Measurements from ENCODE around the gene ZEB2.

ZEB2 gene

DNA sequence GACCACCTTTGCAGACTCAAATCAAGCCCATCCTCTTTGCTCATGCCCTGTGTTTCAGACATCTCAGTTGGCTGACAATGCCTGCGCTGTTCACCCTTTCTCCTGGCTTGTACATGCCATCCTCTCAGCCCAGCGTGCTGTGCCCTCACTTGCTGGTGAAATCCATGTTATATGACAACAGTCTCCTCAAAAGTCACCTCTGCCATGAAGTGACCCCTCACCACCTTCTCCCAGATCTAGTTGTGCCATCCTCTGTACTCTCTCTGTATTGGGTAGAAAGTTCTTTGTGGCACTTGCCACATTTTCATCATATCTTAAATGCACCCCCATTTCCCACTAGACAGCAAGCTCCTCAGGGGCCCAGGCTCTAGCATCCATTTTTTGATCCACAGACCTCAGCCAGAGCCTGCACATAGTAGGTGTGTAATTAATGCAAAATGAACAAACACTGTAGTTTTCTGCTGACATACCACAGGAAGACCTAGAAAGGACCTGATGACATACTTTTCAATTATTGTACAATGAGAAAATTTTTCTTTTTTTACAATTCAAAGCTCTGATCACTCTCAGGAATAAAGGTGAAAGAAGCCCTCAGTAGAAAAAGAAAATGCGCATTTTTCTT lies 22.8 kb downstream of the ZEB2 start:
- Histone ChIP-seq H3K9me2 (replicated peaks; ENCODE audit: control insufficient read depth, low read length) (no peaks in the 10 kb centered on the region), H3K4me2 (ENCODE audit: low read length) (no peak overlapping the region), H3K4me3 (ENCODE audit: low read length) (no peak overlapping the region), H3K79me2 (ENCODE audit: control insufficient read depth, low read length) (peaks cover 18% of the 10 kb centered on the region; the same call in 1 of the 2 replicates), H3F3A (ENCODE audit: control insufficient read depth, insufficient read depth) (no peaks in the 10 kb centered on the region), H3K36me3 (ENCODE audit: control insufficient read depth, low read length) (no peaks in the 10 kb centered on the region), H4K20me1 (ENCODE audit: control insufficient read depth, insufficient read depth, low read depth, low read length) (no peaks in the 10 kb centered on the region), H3K27ac (ENCODE audit: low read depth, low read length) (no peak overlapping the region), H3K4me1 (ENCODE audit: control insufficient read depth, low read length) (peaks cover 7% of the 10 kb centered on the region; the same call in 1 of the 2 replicates), H3K27me3 (ENCODE audit: control insufficient read depth, low read length) (no peaks in the 10 kb centered on the region), H3K9me3 (ENCODE audit: control insufficient read depth, insufficient read depth, low read length) (no peaks in the 10 kb centered on the region)
- TF ChIP-seq EZH2phosphoT487 (IDR thresholded peaks at IDR 0.05; ENCODE audit: borderline replicate concordance, low read length): no peak
- TF ChIP-seq, protein P1, sequence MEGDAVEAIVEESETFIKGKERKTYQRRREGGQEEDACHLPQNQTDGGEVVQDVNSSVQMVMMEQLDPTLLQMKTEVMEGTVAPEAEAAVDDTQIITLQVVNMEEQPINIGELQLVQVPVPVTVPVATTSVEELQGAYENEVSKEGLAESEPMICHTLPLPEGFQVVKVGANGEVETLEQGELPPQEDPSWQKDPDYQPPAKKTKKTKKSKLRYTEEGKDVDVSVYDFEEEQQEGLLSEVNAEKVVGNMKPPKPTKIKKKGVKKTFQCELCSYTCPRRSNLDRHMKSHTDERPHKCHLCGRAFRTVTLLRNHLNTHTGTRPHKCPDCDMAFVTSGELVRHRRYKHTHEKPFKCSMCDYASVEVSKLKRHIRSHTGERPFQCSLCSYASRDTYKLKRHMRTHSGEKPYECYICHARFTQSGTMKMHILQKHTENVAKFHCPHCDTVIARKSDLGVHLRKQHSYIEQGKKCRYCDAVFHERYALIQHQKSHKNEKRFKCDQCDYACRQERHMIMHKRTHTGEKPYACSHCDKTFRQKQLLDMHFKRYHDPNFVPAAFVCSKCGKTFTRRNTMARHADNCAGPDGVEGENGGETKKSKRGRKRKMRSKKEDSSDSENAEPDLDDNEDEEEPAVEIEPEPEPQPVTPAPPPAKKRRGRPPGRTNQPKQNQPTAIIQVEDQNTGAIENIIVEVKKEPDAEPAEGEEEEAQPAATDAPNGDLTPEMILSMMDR (IDR thresholded peaks at IDR 0.05; ENCODE audit: low read depth, low read length, poor library complexity, severe bottlenecking): no peak

DNA sequence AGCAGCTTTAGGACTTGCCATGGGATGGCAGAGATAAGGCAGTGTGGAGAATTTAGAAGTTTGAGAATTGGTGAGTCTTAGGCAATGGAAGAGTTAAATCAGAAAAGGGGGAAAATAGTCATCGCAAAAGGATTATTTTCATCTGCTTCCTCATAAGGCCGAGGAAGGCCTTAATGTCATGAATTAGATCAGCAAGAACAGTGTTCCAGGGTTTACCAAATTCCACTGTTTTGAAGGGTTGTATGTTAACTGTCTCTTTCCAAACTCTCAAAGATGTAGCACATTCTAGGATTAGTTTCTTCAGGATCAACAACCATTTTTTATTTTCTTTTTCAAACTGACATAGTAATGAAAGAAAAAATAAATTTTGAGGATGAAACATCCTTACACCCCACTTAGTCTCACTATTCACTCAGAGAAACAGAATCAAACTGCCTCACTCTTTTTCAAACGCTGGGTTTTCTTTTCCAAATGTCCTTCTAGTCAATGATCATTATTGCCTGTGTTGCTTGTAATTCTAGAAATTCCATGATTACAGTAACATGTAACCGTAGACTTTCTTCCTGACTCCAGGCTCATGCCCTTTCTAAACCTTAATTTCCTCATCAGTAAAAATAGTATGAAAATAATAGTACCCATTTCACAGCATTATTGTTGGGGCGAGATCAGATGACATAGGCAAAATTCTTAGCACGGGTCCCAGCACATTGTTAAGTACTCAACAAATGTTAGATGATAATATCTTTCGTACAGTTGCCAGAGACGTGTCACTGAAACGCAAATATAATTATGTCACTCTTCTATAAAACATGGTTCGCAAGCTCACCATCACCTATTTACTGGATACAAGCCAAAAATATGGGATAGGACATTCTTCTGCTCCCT lies 23.6 kb downstream of the ZEB2 start:
- Histone ChIP-seq H4K20me1 (ENCODE audit: control insufficient read depth, insufficient read depth, low read depth, low read length) (no peaks in the 10 kb centered on the region), H3K36me3 (ENCODE audit: control insufficient read depth, low read length) (no peaks in the 10 kb centered on the region), H3K4me1 (ENCODE audit: control insufficient read depth, low read length) (peaks cover 7% of the 10 kb centered on the region; the same call in 1 of the 2 replicates), H3K79me2 (ENCODE audit: control insufficient read depth, low read length) (peaks cover 18% of the 10 kb centered on the region; the same call in 1 of the 2 replicates), H3F3A (ENCODE audit: control insufficient read depth, insufficient read depth) (no peaks in the 10 kb centered on the region), H3K4me3 (ENCODE audit: low read length) (no peak overlapping the region), H3K9me3 (ENCODE audit: control insufficient read depth, insufficient read depth, low read length) (no peaks in the 10 kb centered on the region), H3K27me3 (ENCODE audit: control insufficient read depth, low read length) (no peaks in the 10 kb centered on the region), H3K9me2 (replicated peaks; ENCODE audit: control insufficient read depth, low read length) (no peaks in the 10 kb centered on the region), H3K27ac (ENCODE audit: low read depth, low read length) (no peak overlapping the region), H3K4me2 (ENCODE audit: low read length) (no peak overlapping the region)
- TF ChIP-seq EZH2phosphoT487 (IDR thresholded peaks at IDR 0.05; ENCODE audit: borderline replicate concordance, low read length): no peak
- TF ChIP-seq, protein P1 (IDR thresholded peaks at IDR 0.05; ENCODE audit: low read depth, low read length, poor library complexity, severe bottlenecking): no peak

DNA sequence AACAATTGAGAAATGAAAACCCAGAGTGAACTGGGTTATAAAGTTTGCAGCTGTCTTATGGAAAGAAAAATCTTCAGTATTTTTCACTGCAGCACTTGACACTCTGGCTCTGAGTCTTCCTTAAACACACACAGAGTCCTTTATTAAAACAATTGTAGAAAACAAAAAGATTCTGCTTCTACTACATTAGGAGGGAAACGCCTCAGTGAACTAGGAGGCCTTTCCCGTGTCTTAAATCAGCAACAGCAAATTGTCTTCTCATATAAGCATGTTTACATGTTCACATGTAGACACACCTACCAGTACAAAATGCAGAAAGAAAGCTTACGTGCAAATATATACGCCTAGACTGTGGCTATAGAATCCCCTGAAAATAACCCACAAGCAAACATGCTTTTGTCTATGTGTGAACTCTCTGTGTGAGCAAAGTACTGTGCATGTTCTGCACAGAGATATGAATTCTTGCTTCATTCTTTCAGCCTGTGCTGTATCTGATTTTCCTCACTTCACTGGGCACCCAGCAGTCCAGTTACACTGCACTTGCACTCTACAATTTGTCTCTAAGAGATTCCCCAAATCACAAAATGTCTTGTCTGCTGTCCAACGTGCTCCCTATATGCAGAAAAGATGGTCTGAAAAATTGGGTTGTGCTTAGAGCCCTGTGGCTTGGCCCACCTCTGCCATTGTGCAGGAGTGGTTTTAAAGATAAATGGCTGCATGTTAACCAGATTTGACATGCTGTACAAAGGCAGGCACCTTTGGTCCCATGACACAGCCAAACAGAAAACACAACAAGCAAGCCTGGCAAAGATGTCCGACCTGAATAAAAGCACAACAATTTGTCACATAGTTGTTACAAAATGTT lies 24.5 kb downstream of the ZEB2 start:
- Histone ChIP-seq H3K4me2 (ENCODE audit: low read length) (no peak overlapping the region), H3K9me2 (replicated peaks; ENCODE audit: control insufficient read depth, low read length) (no peaks in the 10 kb centered on the region), H3F3A (ENCODE audit: control insufficient read depth, insufficient read depth) (no peaks in the 10 kb centered on the region), H3K36me3 (ENCODE audit: control insufficient read depth, low read length) (no peaks in the 10 kb centered on the region), H3K79me2 (ENCODE audit: control insufficient read depth, low read length) (peaks cover 18% of the 10 kb centered on the region; the same call in 1 of the 2 replicates), H4K20me1 (ENCODE audit: control insufficient read depth, insufficient read depth, low read depth, low read length) (no peaks in the 10 kb centered on the region), H3K27ac (ENCODE audit: low read depth, low read length) (no peak overlapping the region), H3K9me3 (ENCODE audit: control insufficient read depth, insufficient read depth, low read length) (no peaks in the 10 kb centered on the region), H3K4me1 (ENCODE audit: control insufficient read depth, low read length) (peaks cover 7% of the 10 kb centered on the region; the same call in 1 of the 2 replicates), H3K27me3 (ENCODE audit: control insufficient read depth, low read length) (no peaks in the 10 kb centered on the region), H3K4me3 (ENCODE audit: low read length) (no peak overlapping the region)
- TF ChIP-seq, protein P1 (IDR thresholded peaks at IDR 0.05; ENCODE audit: low read depth, low read length, poor library complexity, severe bottlenecking): no peak
- TF ChIP-seq EZH2phosphoT487 (IDR thresholded peaks at IDR 0.05; ENCODE audit: borderline replicate concordance, low read length): no peak
